Gastroesophageal sphincter (tissue), 4 donors: ENCODE results near the gene PURA. TPM values are rescaled to one million over a fixed set of nuclear protein-coding genes. Genes with fewer than 3 reads are reported as not detected.

Experiments used
- ATAC-seq: fragments of 150-250 bp; one replicate; pipeline ENCODE4 v1.9.1; 2016; ENCODE audit warnings: mild to moderate bottlenecking, moderate library complexity
- H3K27ac ChIP-seq, 4 donors: fragments of 200-600 bp; sonication (generic) in 3 of 4; 1 replicate in 3 of 4; 2 replicates in 1 of 4; pipeline ENCODE4 v1.5.1; 2016 to 2019
- H3K27me3 ChIP-seq: fragments of 200-600 bp; sonication (generic); one replicate; pipeline ENCODE4 v1.5.1; 2019
- H3K36me3 ChIP-seq, 2 donors: fragments of 200-600 bp; sonication (generic); one replicate each; pipeline ENCODE4 v1.5.1; 2019; ENCODE audit warnings: control low read depth in 1 of 2
- H3K4me1 ChIP-seq, 3 donors: fragments of 200-600 bp; sonication (generic); 1 replicate in 2 of 3; 2 replicates in 1 of 3; pipeline ENCODE4 v1.5.1; 2016 to 2019; ENCODE audit warnings: control low read depth in 2 of 3
- H3K4me3 ChIP-seq, 2 donors: fragments of 200-600 bp; sonication (generic); one replicate each; pipeline ENCODE4 v1.5.1; 2019; ENCODE audit warnings: mild to moderate bottlenecking in 1 of 2, moderate library complexity in 1 of 2
- H3K9me3 ChIP-seq, 3 donors: fragments of 200-600 bp; sonication (generic); one replicate each; pipeline ENCODE4 v1.5.1; 2017 to 2019; ENCODE audit warnings: control low read depth in 2 of 3
- CTCF ChIP-seq, 4 experiments: fragments of 200-600 bp in 2 of 4; fragments of 450-650 bp in 2 of 4; sonication (generic) in 1 of 4; IDR thresholded peaks; one replicate each; pipeline ENCODE4 v1.5.1; 2017 to 2019; ENCODE audit warnings: antibody characterized with exemption in 4 of 4, mild to moderate bottlenecking in 2 of 4, moderate library complexity in 2 of 4
- EP300 ChIP-seq: sonication (generic); formaldehyde crosslinking; IDR thresholded peaks from one replicate; pipeline ENCODE4 v1.6.1; 2017; ENCODE audit warnings: antibody characterized with exemption, mild to moderate bottlenecking
- POLR2A ChIP-seq, 2 donors: fragments of 450-650 bp; IDR thresholded peaks; one replicate each; pipeline ENCODE4 v1.6.1; 2017; ENCODE audit warnings: antibody characterized with exemption in 2 of 2, mild to moderate bottlenecking in 2 of 2, moderate library complexity in 1 of 2
- POLR2AphosphoS5 ChIP-seq: sonication (generic); formaldehyde crosslinking; IDR thresholded peaks from one replicate; pipeline ENCODE4 v1.6.1; 2017; ENCODE audit warnings: antibody characterized with exemption
- WGBS, 2 donors: methylation state at CpG; one replicate each; pipeline ENCODE4 v1.1.5; 2018; ENCODE audit warnings: low coverage in 1 of 2; 5-methylcytosine and 5-hydroxymethylcytosine counted together
- total RNA-seq, 4 donors: library from RNA; depleted of rRNA; stranded (reverse); fragments of >200 nt; gene quantifications; one replicate each; pipeline ENCODE4 v1.1.0, GENCODE V29; 2016

The PURA gene
- total RNA-seq, 4 donors from 2014 or later: 38.0 to 61.0 (median 49.1) TPM

GRCh38 chr5:140111011-140111858, 2.7 kb upstream of the PURA start:
- TF ChIP-seq CTCF (IDR thresholded peaks at IDR 0.05) (no peak), POLR2AphosphoS5 (no peak), POLR2A (IDR thresholded peaks at IDR 0.05) (no peak), EP300 (no peak)
- H3K4me1 ChIP-seq: peaks cover 3 to 83% (median 19%) of the 10 kb centered on the region in 3 donors
- no peak for ATAC-seq
- no peaks in the 10 kb centered on the region for H3K9me3 ChIP-seq
- H3K36me3 ChIP-seq: no peaks in the 10 kb centered on the region
- H3K4me3 ChIP-seq: no peak overlapping the region
- WGBS, 2 donors: 74 to 82% methylated on average over 9 to 18 of the region's 18 CpGs
- no peaks in the 10 kb centered on the region for H3K27me3 ChIP-seq
- peak overlapping the region in 2 of 4 donors; percentile 93 to 96 for H3K27ac ChIP-seq

GRCh38 chr5:140111859-140112551, 1.9 kb upstream of the PURA start:
- Histone ChIP-seq H3K9me3 (no peaks in the 10 kb centered on the region), H3K4me3 (no peak overlapping the region), H3K27ac (peak overlapping the region in 3 of 4 donors; percentile 93 to 96 (median 93)), H3K4me1 (peaks cover 0 to 83% (median 21%) of the 10 kb centered on the region in 3 donors), H3K36me3 (no peaks in the 10 kb centered on the region), H3K27me3 (no peaks in the 10 kb centered on the region)
- WGBS, 2 donors: 54 to 56% methylated on average over 5 to 7 of the region's 8 CpGs
- ATAC-seq: no peak
- TF ChIP-seq POLR2A (IDR thresholded peaks at IDR 0.05) (no peak), EP300 (no peak), CTCF (IDR thresholded peaks at IDR 0.05) (no peak), POLR2AphosphoS5 (no peak)

GRCh38 chr5:140112685-140113179, 1.2 kb upstream of the PURA start:
- WGBS, 2 donors: 4 to 32% methylated on average over 4 of the region's 13 CpGs
- no peak for ATAC-seq
- no peak for TF ChIP-seq POLR2A (IDR thresholded peaks at IDR 0.05)
- no peak for TF ChIP-seq CTCF (IDR thresholded peaks at IDR 0.05)
- TF ChIP-seq EP300: no peak
- no peak for TF ChIP-seq POLR2AphosphoS5

GRCh38 chr5:140113180-140113698, 670 bp upstream of the PURA start:
- peak overlapping the region; percentile 81 to 88 for H3K4me3 ChIP-seq
- H3K27ac ChIP-seq: peak overlapping the region; percentile 82 to 96 (median 93)
- H3K9me3 ChIP-seq: no peaks in the 10 kb centered on the region
- H3K36me3 ChIP-seq: no peaks in the 10 kb centered on the region
- WGBS, 2 donors: no CpG with 5 or more reads among the region's 28 CpGs
- H3K4me1 ChIP-seq: peaks cover 0 to 90% (median 32%) of the 10 kb centered on the region in 3 donors
- no peaks in the 10 kb centered on the region for H3K27me3 ChIP-seq
- TF ChIP-seq POLR2A (IDR thresholded peaks at IDR 0.05): no peak
- no peak for TF ChIP-seq CTCF (IDR thresholded peaks at IDR 0.05)
- ATAC-seq: peak; percentile 4

More at GRCh38 chr5:140112685-140113179, 1.2 kb upstream of the PURA start:
- Histone ChIP-seq H3K27me3 (no peaks in the 10 kb centered on the region), H3K36me3 (no peaks in the 10 kb centered on the region), H3K9me3 (no peaks in the 10 kb centered on the region), H3K27ac (peak overlapping the region in 3 of 4 donors; percentile 93 to 96 (median 93)), H3K4me1 (peaks cover 0 to 88% (median 29%) of the 10 kb centered on the region in 3 donors), H3K4me3 (peak overlapping the region; percentile 81 to 88)
